Suprapubic skin (tissue), 4 donors: ENCODE data around the gene AOX1. TPM values are rescaled to one million over a fixed set of nuclear protein-coding genes. Genes with fewer than 3 reads are reported as not detected.

ENCODE experiments used
- DNase-seq, 2 donors: peaks; one replicate each; pipeline ENCODE4 v3.0.0-alpha.2; 2019; ENCODE audit warnings: low spot score in 2 of 2
- H3K27ac ChIP-seq: fragments of 200-600 bp; sonication (generic); one replicate; pipeline ENCODE4 v1.5.1; 2019
- H3K27me3 ChIP-seq: fragments of 200-600 bp; sonication (generic); one replicate; pipeline ENCODE4 v1.5.1; 2019
- H3K36me3 ChIP-seq: fragments of 200-600 bp; sonication (generic); one replicate; pipeline ENCODE4 v1.5.1; 2019
- H3K4me1 ChIP-seq: fragments of 200-600 bp; sonication (generic); one replicate; pipeline ENCODE4 v1.5.1; 2019
- H3K4me3 ChIP-seq: fragments of 200-600 bp; sonication (generic); one replicate; pipeline ENCODE4 v1.5.1; 2019; ENCODE audit warnings: mild to moderate bottlenecking
- H3K9me3 ChIP-seq: fragments of 200-600 bp; sonication (generic); one replicate; pipeline ENCODE4 v1.5.1; 2019
- EP300 ChIP-seq: sonication (generic); formaldehyde crosslinking; IDR thresholded peaks from one replicate; pipeline ENCODE4 v1.6.1; 2017; ENCODE audit warnings: antibody characterized with exemption
- POLR2A ChIP-seq, 2 donors: fragments of 450-650 bp; IDR thresholded peaks; one replicate each; pipeline ENCODE4 v1.6.1; 2017; ENCODE audit warnings: antibody characterized with exemption in 2 of 2, mild to moderate bottlenecking in 2 of 2, moderate library complexity in 2 of 2
- POLR2AphosphoS5 ChIP-seq, 3 donors: sonication (generic); formaldehyde crosslinking; IDR thresholded peaks; one replicate each; pipeline ENCODE4 v1.6.1; 2017; ENCODE audit warnings: antibody characterized with exemption in 3 of 3
- WGBS: methylation state at CpG from one replicate; pipeline ENCODE4 v1.1.5; 2018; 5-methylcytosine and 5-hydroxymethylcytosine counted together
- total RNA-seq, 4 donors: library from RNA; depleted of rRNA; stranded (reverse); fragments of >200 nt; gene quantifications; one replicate each; pipeline ENCODE4 v1.1.0, GENCODE V29; 2016
- TF ChIP-seq, protein P1 (sequence below), 2 donors: fragments of 200-600 bp in 1 of 2; fragments of 450-650 bp in 1 of 2; sonication (generic) in 1 of 2; IDR thresholded peaks; one replicate each; pipeline ENCODE4 v1.5.1; 2016 to 2019; ENCODE audit warnings: antibody characterized with exemption in 2 of 2, mild to moderate bottlenecking in 1 of 2, moderate library complexity in 1 of 2

AOX1 gene
- total RNA-seq, 4 donors from 2014 or later, result 20.1 to 46.9 (median 30.4) TPM

DNA sequence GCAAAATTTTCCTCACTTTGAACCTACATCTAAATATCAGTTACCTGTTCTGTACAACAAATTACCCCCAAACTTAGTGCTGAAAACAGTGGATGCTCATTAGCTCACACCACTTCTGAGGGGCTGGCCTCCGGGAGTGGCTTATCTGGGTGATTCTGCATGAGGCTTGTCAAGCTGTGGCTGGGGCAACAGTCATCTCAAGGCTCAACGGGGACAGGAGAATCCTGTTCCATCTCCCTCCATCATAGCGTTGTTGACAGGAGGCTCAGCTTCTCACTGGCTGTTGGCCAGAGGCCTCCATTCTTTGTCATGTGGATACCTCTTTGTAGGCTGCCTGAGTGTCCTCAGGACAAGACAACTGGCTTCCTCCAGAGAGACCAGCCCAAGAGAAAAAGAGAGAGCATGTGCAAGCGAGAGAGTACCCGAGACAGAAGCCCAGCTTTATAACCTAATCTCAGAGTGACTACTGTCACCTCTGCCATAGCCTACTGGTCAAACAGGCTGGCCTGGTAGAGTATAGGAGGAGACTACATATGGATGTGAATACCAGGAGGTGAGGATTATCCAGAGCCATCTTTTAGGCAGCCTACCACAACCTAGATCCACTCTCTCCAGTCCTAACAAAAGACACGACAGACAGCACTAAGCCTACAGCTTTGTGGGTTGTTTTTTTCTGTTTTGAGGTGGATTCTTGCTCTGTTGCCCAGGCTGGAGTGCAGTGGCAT lies 79.1 kb downstream of the AOX1 start:
- DNase-seq, result no peak
- TF ChIP-seq POLR2A (IDR thresholded peaks at IDR 0.05) (no peak), POLR2AphosphoS5 (IDR thresholded peaks at IDR 0.05) (no peak), EP300 (no peak)
- TF ChIP-seq, protein P1, sequence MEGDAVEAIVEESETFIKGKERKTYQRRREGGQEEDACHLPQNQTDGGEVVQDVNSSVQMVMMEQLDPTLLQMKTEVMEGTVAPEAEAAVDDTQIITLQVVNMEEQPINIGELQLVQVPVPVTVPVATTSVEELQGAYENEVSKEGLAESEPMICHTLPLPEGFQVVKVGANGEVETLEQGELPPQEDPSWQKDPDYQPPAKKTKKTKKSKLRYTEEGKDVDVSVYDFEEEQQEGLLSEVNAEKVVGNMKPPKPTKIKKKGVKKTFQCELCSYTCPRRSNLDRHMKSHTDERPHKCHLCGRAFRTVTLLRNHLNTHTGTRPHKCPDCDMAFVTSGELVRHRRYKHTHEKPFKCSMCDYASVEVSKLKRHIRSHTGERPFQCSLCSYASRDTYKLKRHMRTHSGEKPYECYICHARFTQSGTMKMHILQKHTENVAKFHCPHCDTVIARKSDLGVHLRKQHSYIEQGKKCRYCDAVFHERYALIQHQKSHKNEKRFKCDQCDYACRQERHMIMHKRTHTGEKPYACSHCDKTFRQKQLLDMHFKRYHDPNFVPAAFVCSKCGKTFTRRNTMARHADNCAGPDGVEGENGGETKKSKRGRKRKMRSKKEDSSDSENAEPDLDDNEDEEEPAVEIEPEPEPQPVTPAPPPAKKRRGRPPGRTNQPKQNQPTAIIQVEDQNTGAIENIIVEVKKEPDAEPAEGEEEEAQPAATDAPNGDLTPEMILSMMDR (IDR thresholded peaks at IDR 0.05), result no peak
- H3K27ac ChIP-seq, result no peak overlapping the region
- peaks cover 23% of the 10 kb centered on the region for H3K36me3 ChIP-seq
- 91% methylated on average over 6 of the region's 6 CpGs for WGBS
- no peaks in the 10 kb centered on the region for H3K9me3 ChIP-seq
- H3K4me1 ChIP-seq, result no peaks in the 10 kb centered on the region
- no peak overlapping the region for H3K4me3 ChIP-seq
- no peaks in the 10 kb centered on the region for H3K27me3 ChIP-seq

DNA sequence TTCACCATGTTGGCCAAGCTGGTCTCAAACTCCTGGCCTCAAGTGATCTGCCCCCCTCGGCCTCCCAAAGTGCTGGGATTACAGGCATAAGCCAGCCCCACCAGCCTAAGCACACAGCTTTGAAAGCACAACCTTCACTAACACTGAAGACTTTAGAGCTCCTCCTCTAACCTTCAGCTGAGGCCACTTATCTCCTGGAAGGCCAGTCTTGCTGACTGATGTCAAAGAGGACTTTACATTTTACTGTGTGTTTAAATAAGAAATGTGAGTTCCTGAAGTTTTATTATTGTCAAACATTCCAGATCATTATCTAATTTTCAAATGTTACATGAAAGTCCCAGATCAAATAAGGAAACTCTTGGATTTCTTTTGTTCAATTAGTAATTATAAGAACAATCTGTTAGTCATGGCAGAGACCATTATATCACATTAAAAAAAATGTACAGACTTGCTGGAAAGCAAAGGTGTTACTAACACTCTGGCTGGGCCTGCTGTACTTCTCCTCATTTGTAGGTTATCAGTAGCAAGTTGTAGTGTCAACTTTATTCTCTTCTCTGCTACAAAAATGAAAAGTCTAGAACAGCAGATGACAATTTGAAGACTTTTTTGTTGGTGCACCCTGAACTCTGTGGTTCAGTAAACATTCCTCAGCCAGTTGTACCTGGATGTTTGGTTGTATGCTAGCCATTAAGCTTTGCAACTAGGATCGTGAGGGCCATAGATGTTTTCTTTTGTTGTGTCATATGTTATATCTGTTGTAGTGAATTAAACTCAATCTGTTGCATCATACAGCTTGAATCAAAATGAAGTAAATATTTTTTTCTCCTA lies 80.0 kb downstream of the AOX1 start:
- H3K36me3 ChIP-seq, result peaks cover 25% of the 10 kb centered on the region
- no peaks in the 10 kb centered on the region for H3K4me1 ChIP-seq
- 83% methylated on average over 2 of the region's 2 CpGs for WGBS
- no peak for DNase-seq
- no peaks in the 10 kb centered on the region for H3K27me3 ChIP-seq
- H3K4me3 ChIP-seq, result no peak overlapping the region
- H3K9me3 ChIP-seq, result no peaks in the 10 kb centered on the region
- H3K27ac ChIP-seq, result no peak overlapping the region
- TF ChIP-seq POLR2AphosphoS5 (IDR thresholded peaks at IDR 0.05) (no peak), EP300 (no peak), POLR2A (IDR thresholded peaks at IDR 0.05) (no peak)
- TF ChIP-seq, protein P1 (IDR thresholded peaks at IDR 0.05), result no peak

DNA sequence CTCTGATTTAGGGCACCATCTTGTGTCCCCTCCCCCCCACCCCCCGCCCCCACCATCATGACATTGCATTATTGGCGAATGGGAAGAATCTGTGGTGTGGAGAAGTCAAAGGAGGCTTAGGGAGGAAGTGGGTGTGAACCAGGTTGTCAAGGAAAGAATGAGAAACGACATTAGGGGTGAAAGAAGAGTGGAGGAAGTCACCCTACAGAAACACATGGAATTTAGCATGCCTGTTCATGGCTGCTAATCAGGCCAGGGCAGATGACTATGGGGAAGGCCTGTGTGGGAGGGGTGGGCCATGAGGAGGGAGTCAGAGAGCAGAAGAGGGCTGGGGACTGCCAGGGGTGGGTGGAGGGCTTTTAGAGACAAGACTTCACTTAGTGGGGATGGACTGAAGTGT lies 81.6 kb downstream of the AOX1 start:
- 55% methylated on average over 3 of the region's 3 CpGs for WGBS
- Histone ChIP-seq H3K27ac (no peak overlapping the region), H3K4me1 (no peaks in the 10 kb centered on the region), H3K27me3 (no peaks in the 10 kb centered on the region), H3K9me3 (no peaks in the 10 kb centered on the region), H3K36me3 (peaks cover 22% of the 10 kb centered on the region), H3K4me3 (no peak overlapping the region)
- DNase-seq, result no peak
- TF ChIP-seq, protein P1 (IDR thresholded peaks at IDR 0.05), result no peak
- TF ChIP-seq POLR2AphosphoS5 (IDR thresholded peaks at IDR 0.05), result no peak
- no peak for TF ChIP-seq POLR2A (IDR thresholded peaks at IDR 0.05)
- no peak for TF ChIP-seq EP300

DNA sequence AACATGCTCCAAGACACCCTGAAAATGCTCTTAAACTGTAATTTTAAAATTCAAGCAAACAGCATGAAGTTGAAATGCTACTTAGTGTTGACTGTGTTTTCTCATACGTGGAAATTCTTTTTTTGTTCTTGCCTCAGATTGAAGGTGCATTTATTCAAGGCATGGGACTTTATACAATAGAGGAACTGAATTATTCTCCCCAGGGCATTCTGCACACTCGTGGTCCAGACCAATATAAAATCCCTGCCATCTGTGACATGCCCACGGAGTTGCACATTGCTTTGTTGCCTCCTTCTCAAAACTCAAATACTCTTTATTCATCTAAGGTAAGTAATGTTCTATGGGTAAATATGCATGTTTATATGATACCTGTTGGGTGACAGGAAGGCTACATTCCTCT lies 82.7 kb downstream of the AOX1 start:
- Histone ChIP-seq H3K9me3 (no peaks in the 10 kb centered on the region), H3K4me1 (no peaks in the 10 kb centered on the region), H3K27me3 (no peaks in the 10 kb centered on the region), H3K36me3 (peaks cover 17% of the 10 kb centered on the region), H3K27ac (no peak overlapping the region), H3K4me3 (no peak overlapping the region)
- WGBS, result 60% methylated on average over 3 of the region's 3 CpGs
- TF ChIP-seq POLR2AphosphoS5 (IDR thresholded peaks at IDR 0.05) (no peak), EP300 (no peak), POLR2A (IDR thresholded peaks at IDR 0.05) (no peak)
- TF ChIP-seq, protein P1 (IDR thresholded peaks at IDR 0.05), result no peak
- no peak for DNase-seq

DNA sequence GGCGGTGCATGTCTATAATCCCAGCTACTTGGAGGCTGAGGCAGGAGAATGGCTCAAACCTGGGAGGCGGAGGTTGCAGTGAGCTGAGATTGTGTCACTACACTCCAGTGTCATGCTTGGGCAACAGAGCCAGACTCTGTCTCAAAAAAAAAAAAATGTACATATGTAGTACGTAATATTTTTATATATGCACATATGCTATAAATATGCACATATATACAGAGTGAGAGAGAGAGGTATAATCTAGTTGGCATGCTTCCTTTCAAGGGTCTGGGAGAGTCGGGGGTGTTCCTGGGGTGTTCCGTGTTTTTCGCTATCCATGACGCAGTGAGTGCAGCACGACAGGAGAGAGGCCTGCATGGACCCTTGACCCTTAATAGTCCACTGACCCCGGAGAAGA lies 83.5 kb downstream of the AOX1 start:
- Histone ChIP-seq H3K36me3 (peaks cover 17% of the 10 kb centered on the region), H3K4me1 (no peaks in the 10 kb centered on the region), H3K27ac (no peak overlapping the region), H3K4me3 (no peak overlapping the region), H3K27me3 (no peaks in the 10 kb centered on the region), H3K9me3 (no peaks in the 10 kb centered on the region)
- WGBS, result 91% methylated on average over 9 of the region's 9 CpGs
- DNase-seq, result no peak
- TF ChIP-seq EP300, result no peak
- TF ChIP-seq POLR2AphosphoS5 (IDR thresholded peaks at IDR 0.05), result no peak
- TF ChIP-seq, protein P1 (IDR thresholded peaks at IDR 0.05), result no peak
- TF ChIP-seq POLR2A (IDR thresholded peaks at IDR 0.05), result no peak
